Femur (tissue), 1 donor: ENCODE results near the gene F13A1.

Source experiments
- DNase-seq: peaks from one replicate; pipeline ENCODE4 v3.0.0-alpha.2; 2017

The F13A1 gene

DNA sequence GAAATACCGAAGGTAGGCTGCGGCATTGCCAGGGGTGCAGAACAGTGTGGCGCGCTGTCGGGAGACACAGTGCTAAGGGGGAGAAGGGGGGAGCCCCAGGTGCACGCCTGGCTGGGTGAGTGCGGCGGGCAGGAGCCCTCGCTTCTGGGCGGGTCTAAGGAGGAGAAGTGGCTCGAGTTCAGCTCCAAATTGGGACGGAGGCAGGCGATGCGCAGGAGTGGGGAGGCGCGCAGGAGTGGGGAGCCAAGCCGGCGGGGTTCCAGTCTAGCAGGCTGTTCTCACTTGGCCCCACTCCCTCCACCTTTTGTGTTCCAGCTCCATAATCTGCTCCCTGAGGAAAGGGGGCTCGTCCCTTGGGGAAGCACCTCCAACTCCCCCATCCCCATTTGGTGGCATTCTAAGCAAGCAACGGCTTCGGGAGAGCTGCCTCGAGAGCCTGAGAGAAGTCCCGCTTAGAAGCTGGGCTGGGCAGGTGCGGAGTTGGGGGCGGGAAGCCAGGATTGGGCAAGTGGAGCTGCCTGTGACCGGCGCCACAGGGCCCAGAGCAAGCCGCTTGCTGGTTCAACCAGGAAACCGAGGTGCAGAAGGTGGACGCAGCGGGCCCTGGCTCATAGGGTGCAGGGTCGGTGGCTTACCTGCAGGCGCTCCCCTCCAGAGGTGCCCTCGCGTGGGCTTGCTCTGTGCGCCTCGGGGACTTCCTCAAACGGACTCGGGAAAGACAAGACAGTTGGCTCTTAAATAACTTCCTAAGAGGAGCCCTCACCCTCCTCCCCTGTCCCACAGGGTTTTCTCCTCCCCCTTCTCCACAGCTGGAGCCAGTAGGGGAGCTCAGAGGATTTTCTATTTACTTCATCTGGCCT is at the start of gene F13A1:
F13A1 (minus strand) TSS at position 711 of the 860 bp plus-strand sequence. CDS start 1,998 bp downstream, outside the sequence.
- DNase-seq: peak; percentile 34

DNA sequence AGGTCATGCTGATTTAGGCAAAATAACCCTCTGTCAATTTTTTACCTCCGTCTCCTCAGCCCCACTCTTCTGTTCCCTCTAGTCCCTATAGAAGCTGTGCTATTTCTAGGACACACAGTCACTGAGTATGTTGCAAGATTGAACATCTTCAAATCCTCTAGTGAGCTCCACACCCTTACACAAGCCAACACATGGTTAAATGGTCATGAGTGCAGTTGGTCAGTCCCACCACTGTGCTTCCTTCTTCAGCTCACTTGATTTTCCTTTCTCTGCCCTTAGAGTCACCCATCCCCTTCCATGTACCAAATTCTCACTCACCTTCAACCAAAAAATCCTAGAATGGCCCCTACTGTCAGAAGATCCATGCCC is 48.2 kb upstream of the F13A1 start:
- no peak for DNase-seq

DNA sequence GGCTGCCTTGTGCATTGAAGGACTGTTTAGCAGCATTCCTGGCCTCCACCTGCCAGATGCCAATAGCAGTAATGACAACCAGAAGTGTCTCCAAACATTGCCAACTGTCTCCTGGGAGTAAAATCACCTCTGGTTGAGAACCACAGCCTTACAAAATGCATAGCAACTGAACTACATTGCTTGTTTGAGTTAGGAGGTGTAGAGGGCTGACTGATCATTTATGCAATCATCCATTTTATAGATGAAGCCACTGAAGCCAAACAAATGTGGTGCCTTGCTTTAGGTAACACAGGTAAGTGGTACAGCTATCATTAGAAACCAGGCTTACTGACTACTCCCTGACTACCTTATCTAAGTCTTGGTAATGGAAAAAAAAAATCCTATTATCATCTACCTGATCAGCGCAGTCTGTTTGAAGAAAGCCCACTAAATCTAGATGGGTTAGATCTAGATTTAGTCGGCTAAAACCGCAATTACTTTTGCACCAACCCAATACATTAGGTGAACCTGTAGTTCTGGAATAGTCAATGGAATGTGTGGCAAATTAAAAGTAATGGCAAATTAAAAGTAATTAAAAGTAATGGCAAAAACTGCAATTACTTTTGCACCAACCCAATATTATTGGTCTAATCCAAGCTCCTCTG is 47.7 kb upstream of the F13A1 start:
- DNase-seq: no peak

GRCh38 chr6:6366803-6367202 is 46.3 kb upstream of the F13A1 start:
- DNase-seq: no peak

DNA sequence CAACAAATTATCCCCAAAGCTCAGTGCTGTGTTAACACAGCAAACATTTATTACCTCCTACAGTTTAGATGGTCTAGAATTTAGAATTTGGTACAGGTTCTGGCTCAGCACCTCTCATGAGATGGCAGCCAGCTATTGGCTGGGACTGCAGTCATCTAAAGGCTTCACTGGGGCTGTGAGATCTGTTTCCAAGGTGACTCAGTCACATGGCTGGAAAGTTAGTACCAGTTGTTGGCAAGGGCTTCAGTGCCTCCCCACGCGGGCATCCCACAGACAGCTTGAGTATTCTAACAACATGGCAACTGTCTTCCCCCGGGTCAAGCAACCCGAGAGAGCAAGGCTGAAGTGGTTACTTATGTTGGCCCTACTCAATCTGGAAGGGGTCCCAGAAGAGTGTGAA is 44.8 kb upstream of the F13A1 start:
- no peak for DNase-seq

DNA sequence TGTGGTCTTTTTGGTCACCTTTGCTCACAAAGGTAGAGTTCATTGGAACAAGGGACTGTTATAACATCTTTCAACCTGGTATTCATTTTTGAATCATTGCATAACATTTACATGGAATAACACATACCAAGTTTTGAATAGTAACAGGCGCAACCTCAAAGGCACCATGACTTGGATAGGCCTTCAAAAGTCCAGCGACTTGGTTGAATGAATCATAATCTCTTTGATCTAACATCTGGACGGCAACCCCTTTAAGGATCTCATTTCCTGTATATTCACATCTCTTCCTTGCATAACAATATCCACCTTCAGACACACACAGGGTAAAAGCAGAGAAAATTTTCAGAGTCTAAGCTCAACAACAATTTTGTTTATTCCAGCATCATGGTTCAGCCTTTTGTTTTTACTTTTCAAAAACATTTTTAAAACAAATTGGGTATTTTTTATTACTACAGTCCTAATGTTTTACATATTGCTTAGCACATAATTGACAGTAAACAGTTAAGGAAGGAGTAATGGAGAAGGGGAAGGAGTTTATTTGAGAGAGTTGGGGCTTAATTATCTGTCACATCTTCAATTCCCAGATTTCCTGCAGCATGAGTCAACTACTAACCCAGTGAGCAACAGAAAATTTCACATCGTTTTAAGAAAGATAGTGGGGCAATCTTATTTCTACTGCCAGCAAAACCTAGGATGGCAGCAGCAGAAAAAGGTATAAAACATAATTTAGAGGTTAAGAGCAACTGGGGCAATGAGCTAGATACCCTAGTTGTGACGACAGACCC is 41.8 kb upstream of the F13A1 start:
- DNase-seq: no peak

DNA sequence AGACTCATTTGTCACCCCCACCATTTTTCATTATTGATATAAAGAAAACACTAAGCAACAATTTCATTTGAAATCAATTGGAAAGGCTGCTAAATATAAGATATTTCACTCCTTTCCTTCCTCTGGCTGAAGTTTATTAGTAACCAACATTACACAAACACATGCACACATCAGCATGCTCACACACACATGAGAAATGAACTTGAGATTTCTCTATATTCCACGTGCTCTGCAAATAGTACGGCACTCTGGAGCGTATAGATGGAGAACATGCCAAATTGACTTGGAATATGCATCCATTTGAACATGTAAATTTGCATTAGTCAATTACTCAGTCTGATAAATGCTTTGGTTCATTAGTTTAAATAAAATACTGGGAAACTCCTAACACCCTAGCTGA is 37.1 kb upstream of the F13A1 start:
- DNase-seq: no peak

DNA sequence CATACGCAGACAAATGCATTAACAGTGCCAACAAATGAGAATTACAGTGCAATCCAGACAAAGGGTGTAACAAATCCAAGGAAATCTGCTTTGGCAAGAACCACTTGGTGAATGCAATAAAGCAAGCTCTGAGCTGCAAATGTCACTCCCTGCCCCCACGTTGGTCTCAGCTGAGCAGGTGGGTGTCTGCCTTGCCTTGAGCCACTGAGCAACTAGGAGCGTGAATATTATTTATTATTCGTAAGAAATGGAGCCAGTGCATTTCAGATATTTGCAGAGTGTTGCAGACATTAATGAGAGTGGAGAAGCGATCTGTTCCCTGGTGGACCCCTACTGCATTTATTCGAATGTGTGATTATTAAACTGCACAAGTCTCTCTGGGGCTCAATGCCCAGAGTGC is 36.6 kb upstream of the F13A1 start:
- DNase-seq: no peak

DNA sequence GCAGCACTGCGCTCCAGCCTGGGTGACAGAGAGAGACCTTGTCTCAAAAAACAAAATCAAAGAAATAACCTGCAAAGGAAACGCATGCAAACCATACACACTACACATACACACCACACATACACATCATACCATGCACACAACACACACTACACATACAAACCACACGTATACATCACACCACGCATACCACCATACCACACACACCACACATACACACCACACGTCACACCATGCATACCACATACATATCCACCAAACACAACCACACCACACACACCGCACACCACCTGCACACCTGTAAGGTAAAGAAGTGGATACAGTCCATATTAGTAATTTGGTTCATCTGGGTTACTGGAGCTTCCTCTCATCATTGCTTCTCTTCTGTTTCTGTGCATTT is 32.3 kb upstream of the F13A1 start:
- no peak for DNase-seq

DNA sequence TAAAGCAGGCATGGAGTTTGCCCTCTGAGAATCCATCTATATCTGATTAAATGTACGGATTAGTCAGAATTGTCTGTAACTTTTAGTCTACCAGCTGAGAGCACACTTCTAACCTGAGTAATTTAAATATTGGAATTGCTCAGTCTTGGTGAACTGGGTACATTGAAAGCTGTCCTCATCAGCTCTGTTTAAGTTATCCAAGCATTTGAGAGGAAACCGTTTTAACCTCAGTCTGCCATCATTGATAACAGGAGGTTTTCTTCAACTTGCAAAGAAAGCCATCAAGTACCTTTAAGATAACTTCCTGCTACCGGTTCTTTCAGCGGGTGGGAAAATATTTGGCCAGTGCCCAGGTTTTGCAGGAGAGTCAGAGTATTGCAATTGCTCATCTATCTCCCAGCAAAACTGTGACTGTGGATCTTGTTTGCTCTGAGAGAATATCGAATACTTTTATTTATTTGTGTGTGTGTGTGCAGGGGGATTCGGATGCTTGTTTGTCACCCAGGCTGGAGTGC is 31.1 kb upstream of the F13A1 start:
- DNase-seq: no peak

- no peak for DNase-seq
Observed at GRCh38 chr6:6350696-6351095, 30.2 kb upstream of the F13A1 start.

DNA sequence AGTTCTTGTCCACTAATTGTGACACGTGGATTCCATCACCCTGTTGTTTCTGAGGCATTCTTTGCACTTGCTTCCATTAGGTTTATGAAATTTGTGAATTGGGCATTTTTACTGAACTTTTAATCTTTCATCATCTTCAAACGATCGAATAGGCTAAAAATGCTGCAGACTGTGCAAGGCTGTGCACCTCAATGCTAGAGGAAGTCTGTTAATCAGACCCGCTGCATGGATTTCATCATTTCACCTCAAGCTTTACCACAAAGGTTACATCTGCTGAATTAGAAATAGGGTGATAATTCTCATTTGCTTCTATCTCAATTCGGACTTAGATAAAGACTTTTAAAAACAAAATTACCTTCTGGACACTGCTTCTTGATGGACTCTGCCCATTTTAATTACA is 27.8 kb upstream of the F13A1 start:
- no peak for DNase-seq

- DNase-seq: no peak
Observed at GRCh38 chr6:6346427-6347023, 26.1 kb upstream of the F13A1 start.

DNA sequence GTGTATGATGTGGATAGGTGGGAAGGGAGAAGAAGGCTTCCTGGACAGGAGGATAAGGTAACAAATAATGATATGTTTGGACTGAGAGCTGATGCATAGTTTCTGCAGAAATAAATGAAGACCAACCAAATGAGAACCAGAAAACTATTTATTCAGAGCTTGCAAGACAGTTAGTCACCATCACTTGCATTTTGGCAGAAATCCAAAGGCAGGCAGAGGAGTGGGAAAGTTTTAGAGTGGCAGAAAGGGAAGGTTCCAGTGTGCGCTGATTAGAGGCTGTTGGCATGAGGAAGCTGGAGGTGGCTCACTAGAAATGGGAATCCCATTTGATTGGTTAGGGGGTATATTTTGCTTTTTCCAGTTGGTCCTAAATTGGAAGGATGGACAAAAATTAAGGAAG is 13.0 kb upstream of the F13A1 start:
- no peak for DNase-seq

GRCh38 chr6:6332811-6333244 is 12.4 kb upstream of the F13A1 start:
- no peak for DNase-seq

DNA sequence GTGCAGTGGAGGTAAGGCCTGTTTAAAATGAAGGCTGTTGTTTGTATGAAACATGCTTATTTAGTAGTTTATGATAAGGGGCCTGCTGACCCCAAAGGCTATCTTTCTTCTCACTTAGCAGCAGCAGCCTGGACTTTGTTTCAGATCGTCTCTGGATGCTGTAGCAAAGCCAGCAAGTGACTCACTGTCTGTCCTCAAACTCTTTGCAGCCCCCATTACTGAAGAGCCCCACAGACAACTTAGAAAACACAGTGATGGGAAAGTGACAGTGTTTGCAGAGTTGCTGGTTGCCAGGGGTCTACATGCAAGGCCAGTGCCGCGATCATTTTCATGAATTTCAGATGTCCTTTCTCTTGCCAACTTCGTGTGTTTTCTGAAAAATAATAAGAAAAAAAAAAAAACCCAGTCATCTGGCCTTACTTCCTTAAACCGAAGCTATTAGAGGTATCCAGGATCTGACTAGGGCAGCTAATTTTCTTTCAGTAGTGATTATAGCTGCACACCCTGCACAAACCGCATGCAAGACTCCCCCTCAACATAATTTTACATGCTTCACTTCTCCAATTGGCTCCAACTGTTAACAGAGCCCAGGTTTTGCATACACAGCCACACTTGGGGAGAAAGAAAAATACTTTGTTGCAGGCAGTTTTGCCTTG is 11.6 kb upstream of the F13A1 start:
- no peak for DNase-seq

DNA sequence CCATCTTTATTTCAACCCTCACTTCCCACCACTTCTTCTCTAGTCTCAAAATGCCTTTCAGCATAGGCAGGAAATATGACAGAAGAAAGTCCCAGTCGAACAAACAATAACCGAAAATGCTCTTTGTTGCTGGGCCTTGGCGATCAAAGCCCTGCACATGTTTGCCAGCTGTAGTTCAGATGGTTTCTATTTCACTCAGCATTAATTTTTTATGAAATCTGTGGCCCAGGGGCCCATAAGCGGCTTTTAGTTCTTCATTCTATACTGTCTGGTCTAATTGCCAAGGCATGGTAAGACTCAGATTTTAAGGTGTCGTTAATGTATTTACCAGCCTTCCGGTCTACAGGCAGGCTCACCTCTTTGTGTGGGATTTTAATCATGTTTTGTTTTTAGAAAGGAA is 10.9 kb upstream of the F13A1 start:
- no peak for DNase-seq

GRCh38 chr6:6330407-6330806 is 9.9 kb upstream of the F13A1 start:
- DNase-seq: no peak

- DNase-seq: no peak
Observed at GRCh38 chr6:6328451-6328850, 8.0 kb upstream of the F13A1 start.

- no peak for DNase-seq
Observed at GRCh38 chr6:6323352-6323751, 2.9 kb upstream of the F13A1 start.

DNA sequence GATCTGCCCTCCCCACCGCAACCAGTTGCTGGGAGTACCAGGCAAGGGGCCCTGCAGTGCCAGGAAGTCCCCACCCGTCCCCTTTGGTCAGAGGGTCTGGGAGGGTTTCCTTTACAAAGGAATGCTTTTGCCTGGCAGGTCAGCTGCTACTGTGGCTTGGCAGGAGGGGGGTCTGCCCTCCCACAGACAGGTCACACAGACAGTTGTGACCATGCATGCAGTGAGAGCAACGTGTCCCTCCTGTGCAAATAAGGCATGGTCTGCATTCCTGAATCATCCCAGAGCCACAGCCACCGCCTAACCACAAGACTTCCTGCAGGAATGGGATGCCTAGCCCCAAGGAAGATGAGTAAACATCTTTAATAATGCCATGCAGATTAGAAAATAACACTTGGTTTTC is 439 bp upstream of the F13A1 start:
- no peak for DNase-seq
